CD14-positive monocyte (primary cell): ENCODE data around the gene RNF34. TPM values are rescaled to one million over a fixed set of nuclear protein-coding genes. Genes with fewer than 3 reads are reported as not detected.

Experiments used
- DNase-seq, 3 donors: peaks; one replicate each; pipeline ENCODE4 v3.0.0-alpha.2; 2011 to 2022
- H2AFZ ChIP-seq: 2 replicates; pipeline ENCODE4 v1.6.0; 2012; ENCODE audit warnings: mild to moderate bottlenecking, low read depth, low read length, inconsistent platforms; ENCODE audit not compliant: insufficient read depth, poor library complexity, severe bottlenecking
- H3K27ac ChIP-seq, 2 donors: 1 replicate in 1 of 2; 2 replicates in 1 of 2; pipeline ENCODE4 v1.5.1; 2012 to 2013; ENCODE audit warnings: low read length in 2 of 2, control low read depth in 1 of 2, inconsistent platforms in 1 of 2, low read depth in 1 of 2, mild to moderate bottlenecking in 1 of 2
- H3K27me3 ChIP-seq, 2 donors: one replicate each; pipeline versions ENCODE4 v1.6.0 to v1.6.1; 2011 to 2013; ENCODE audit warnings: low read length in 2 of 2; ENCODE audit not compliant: control insufficient read depth in 2 of 2, insufficient read depth in 2 of 2
- H3K36me3 ChIP-seq, 2 donors: replicated peaks in 1 of 2; 1 replicate in 1 of 2; 2 replicates in 1 of 2; pipeline versions ENCODE4 v1.5.1 to v1.6.1; 2012 to 2013; ENCODE audit warnings: low read length in 2 of 2, control low read depth in 1 of 2, inconsistent platforms in 1 of 2, mild to moderate bottlenecking in 1 of 2; ENCODE audit not compliant: insufficient read depth in 2 of 2, control insufficient read depth in 1 of 2
- H3K4me1 ChIP-seq, 2 donors: 1 replicate in 1 of 2; 2 replicates in 1 of 2; pipeline versions ENCODE4 v1.5.1 to v1.6.1; 2012 to 2013; ENCODE audit warnings: low read length in 2 of 2, control low read depth in 1 of 2, inconsistent platforms in 1 of 2, mild to moderate bottlenecking in 1 of 2, moderate library complexity in 1 of 2; ENCODE audit not compliant: insufficient read depth in 2 of 2, control insufficient read depth in 1 of 2
- H3K4me2 ChIP-seq: replicated peaks from 2 replicates; pipeline ENCODE3; 2012; ENCODE audit warnings: low read length, moderate library complexity, mild to moderate bottlenecking; ENCODE audit not compliant: poor library complexity, severe bottlenecking; ENCODE audit errors: extremely low read depth
- H3K4me3 ChIP-seq, 3 experiments: fragments of 200-600 bp in 1 of 3; sonication (generic) in 1 of 3; replicated peaks in 1 of 3; 1 replicate in 2 of 3; 2 replicates in 1 of 3; pipeline ENCODE4 v1.5.1; 2011 to 2013; ENCODE audit warnings: low read length in 3 of 3, mild to moderate bottlenecking in 3 of 3, control low read depth in 2 of 3, low read depth in 2 of 3, inconsistent platforms in 1 of 3, moderate library complexity in 1 of 3
- H3K79me2 ChIP-seq: 2 replicates; pipeline ENCODE4 v1.6.0; 2012; ENCODE audit warnings: mild to moderate bottlenecking, control low read depth, inconsistent platforms, low read length, moderate library complexity; ENCODE audit not compliant: insufficient read depth
- H3K9ac ChIP-seq: 2 replicates; pipeline ENCODE4 v1.6.0; 2017; ENCODE audit warnings: low read length, mild to moderate bottlenecking; ENCODE audit not compliant: insufficient read depth, poor library complexity, severe bottlenecking
- H3K9me3 ChIP-seq, 2 donors: replicated peaks in 1 of 2; 1 replicate in 1 of 2; 2 replicates in 1 of 2; pipeline versions ENCODE4 v1.5.1 to v1.6.1; 2012 to 2013; ENCODE audit warnings: low read length in 2 of 2, control low read depth in 1 of 2; ENCODE audit not compliant: control insufficient read depth in 1 of 2, insufficient read depth in 1 of 2
- H4K20me1 ChIP-seq: 2 replicates; pipeline ENCODE4 v1.6.0; 2012; ENCODE audit warnings: mild to moderate bottlenecking, low read length, control low read depth, moderate library complexity; ENCODE audit not compliant: insufficient read depth
- H3K27ac Mint-ChIP-seq, 7 donors: one replicate each; pipeline ENCODE4 v1.8.0; 2020; ENCODE audit warnings: mild to moderate bottlenecking in 7 of 7, mixed read lengths in 7 of 7, moderate library complexity in 6 of 7, inconsistent platforms in 2 of 7
- H3K27me3 Mint-ChIP-seq, 3 donors: one replicate each; pipeline ENCODE4 v1.8.0; 2021 to 2022; ENCODE audit warnings: low read depth in 3 of 3, mild to moderate bottlenecking in 3 of 3, mixed read lengths in 3 of 3, moderate library complexity in 3 of 3, inconsistent platforms in 1 of 3
- H3K36me3 Mint-ChIP-seq, 2 donors: one replicate each; pipeline ENCODE4 v1.8.0; 2020; ENCODE audit warnings: mixed read lengths in 2 of 2, inconsistent platforms in 1 of 2, mild to moderate bottlenecking in 1 of 2
- H3K4me1 Mint-ChIP-seq: one replicate; pipeline ENCODE4 v1.8.0; 2020; ENCODE audit warnings: mild to moderate bottlenecking, mixed read lengths
- H3K4me3 Mint-ChIP-seq, 2 donors: one replicate each; pipeline ENCODE4 v1.8.0; 2020; ENCODE audit warnings: mild to moderate bottlenecking in 2 of 2, mixed read lengths in 2 of 2, moderate library complexity in 1 of 2
- H3K9me3 Mint-ChIP-seq, 7 donors: one replicate each; pipeline ENCODE4 v1.8.0; 2020 to 2022; ENCODE audit warnings: mixed read lengths in 7 of 7, mild to moderate bottlenecking in 6 of 7, moderate library complexity in 6 of 7, inconsistent platforms in 2 of 7
- CTCF ChIP-seq: fragments of 200-600 bp; IDR thresholded peaks from one replicate; pipeline ENCODE4 v1.8.0; 2022; ENCODE audit warnings: antibody characterized with exemption, mild to moderate bottlenecking
- WGBS: methylation state at CpG from one replicate; pipeline ENCODE4 v1.1.5; 2013; ENCODE audit warnings: missing lambda C conversion rate; ENCODE audit not compliant: insufficient coverage; 5-methylcytosine and 5-hydroxymethylcytosine counted together
- intact Hi-C, 2 donors: fragments of 100-400 bp; cut with micrococcal nuclease; formaldehyde crosslinking; loops; one replicate each; pipeline versions ENCODE4 v1.15.0 to v1.15.1; 2023
- polyA plus RNA-seq, 3 donors: library from polyadenylated mRNA; depleted of rRNA in 1 of 3; unstranded in 2 of 3; stranded (reverse) in 1 of 3; fragments of 300-500 nt in 2 of 3; fragments of >200 nt in 1 of 3; fragmentation: Illumina TruSeq in 2 of 3; gene quantifications; 1 replicate in 2 of 3; 2 replicates in 1 of 3; pipeline ENCODE4 v1.2.3, GENCODE V29; 2012 to 2021

Gene RNF34
- polyA plus RNA-seq, 3 donors = 15.5 to 23.8 (median 19.2) TPM

DNA sequence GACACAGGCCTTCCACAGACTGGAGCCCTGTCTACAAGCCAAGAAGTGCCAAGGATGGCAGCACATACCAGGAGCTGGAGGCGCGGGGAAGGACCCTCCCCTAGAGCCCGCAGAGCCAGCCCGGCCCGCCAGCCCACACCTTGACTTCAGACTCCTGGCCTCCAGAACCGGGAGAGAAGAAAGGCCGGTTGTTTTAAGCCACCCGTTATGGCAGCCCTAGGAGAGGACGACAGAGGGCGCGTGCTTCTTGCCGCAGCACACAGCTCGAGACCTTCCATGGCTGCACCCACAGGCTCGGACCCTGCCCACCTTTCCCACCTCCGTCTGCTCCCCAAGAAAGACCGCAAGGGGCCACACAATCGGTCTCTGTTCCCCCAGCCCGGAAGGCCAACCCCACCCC is 53.7 kb downstream of the RNF34 start:
- H3K79me2 ChIP-seq = peaks cover 71% of the 10 kb centered on the region

DNA sequence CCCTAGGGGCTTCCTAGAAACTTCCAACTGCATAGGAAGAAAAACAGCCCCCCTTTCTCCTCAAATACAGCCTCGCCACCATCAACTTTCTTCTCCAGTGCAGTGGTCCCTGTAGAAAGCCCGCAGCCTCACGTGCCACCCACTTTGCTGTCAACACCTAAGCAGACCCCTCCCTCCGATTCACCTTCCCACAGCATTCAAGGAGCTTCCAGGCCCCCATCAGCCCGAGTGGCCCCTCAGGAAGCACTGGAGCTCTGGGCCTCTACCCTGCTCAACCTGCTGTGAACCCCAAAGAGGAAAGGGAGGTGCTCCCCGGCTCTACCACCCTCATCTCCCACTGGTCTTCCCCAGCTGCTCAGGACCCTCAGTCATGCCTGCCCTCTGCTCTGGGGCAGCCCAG is 55.0 kb downstream of the RNF34 start:
- no peaks in the 10 kb centered on the region for H3K27me3 ChIP-seq
- peak overlapping the region in 1 of 2 donors; percentile 15 for H3K27ac ChIP-seq
- peaks cover 71% of the 10 kb centered on the region for H3K79me2 ChIP-seq
- TF ChIP-seq CTCF = no peak
- Mint-ChIP-seq H3K27me3 (peaks cover 0 to 4% (median 2%) of the 10 kb centered on the region in 3 donors), H3K4me1 (peaks cover 69% of the 10 kb centered on the region), H3K27ac (peak overlapping the region in 4 of 7 donors; percentile 15 to 62 (median 52)), H3K4me3 (no peak overlapping the region), H3K9me3 (no peaks in the 10 kb centered on the region), H3K36me3 (peaks cover 16 to 18% of the 10 kb centered on the region in 2 donors)
- no peak overlapping the region for H2AFZ ChIP-seq
- peaks cover 42% of the 10 kb centered on the region for H4K20me1 ChIP-seq
- peaks cover 55 to 64% of the 10 kb centered on the region in 2 donors for H3K4me1 ChIP-seq
- H3K9me3 ChIP-seq = no peaks in the 10 kb centered on the region
- no peak overlapping the region for H3K9ac ChIP-seq
- H3K4me3 ChIP-seq = no peak overlapping the region
- H3K36me3 ChIP-seq = no peaks in the 10 kb centered on the region
- WGBS = 87% methylated on average over 5 of the region's 6 CpGs
- no peak overlapping the region for H3K4me2 ChIP-seq
- intact Hi-C loops = no loop called here
- no peak for DNase-seq

More for the DNA sequence above, 53.7 kb downstream of the RNF34 start:
- Histone ChIP-seq H4K20me1 (peaks cover 42% of the 10 kb centered on the region), H3K9ac (no peak overlapping the region), H3K36me3 (peaks cover 0 to 7% of the 10 kb centered on the region in 2 donors), H3K27ac (peak overlapping the region; percentile 18 to 89), H3K4me1 (peaks cover 63 to 71% of the 10 kb centered on the region in 2 donors), H3K9me3 (no peaks in the 10 kb centered on the region), H3K4me3 (no peak overlapping the region), H3K4me2 (peak overlapping the region; percentile 62), H2AFZ (no peak overlapping the region), H3K27me3 (no peaks in the 10 kb centered on the region)
- 95% methylated on average over 17 of the region's 18 CpGs for WGBS
- TF ChIP-seq CTCF = no peak
- Mint-ChIP-seq H3K4me1 (peaks cover 77% of the 10 kb centered on the region), H3K27ac (peak overlapping the region in 5 of 7 donors; percentile 25 to 69 (median 63)), H3K4me3 (no peak overlapping the region), H3K36me3 (peaks cover 24 to 26% of the 10 kb centered on the region in 2 donors), H3K27me3 (peaks cover 0 to 2% (median 2%) of the 10 kb centered on the region in 3 donors), H3K9me3 (no peaks in the 10 kb centered on the region)
- no peak for DNase-seq
- intact Hi-C loops = no loop called here
